Upper lobe of right lung (tissue), 1 donor: Measurements from ENCODE around the gene GRM7. TPM values are rescaled to one million over a fixed set of nuclear protein-coding genes. Genes with fewer than 3 reads are reported as not detected.

Experiments used
- ATAC-seq: fragments of 200-7000 bp; cut with Tn5 transposase; one replicate; pipeline ENCODE4 v1.9.1; 2020; ENCODE audit warnings: mild to moderate bottlenecking, moderate library complexity
- DNase-seq: peaks from one replicate; pipeline ENCODE4 v3.0.0-alpha.2; 2020
- H3K27ac ChIP-seq: fragments of 200-600 bp; one replicate; pipeline ENCODE4 v1.8.0; 2022
- H3K27me3 ChIP-seq: fragments of 200-600 bp; one replicate; pipeline ENCODE4 v1.8.0; 2022; ENCODE audit warnings: mild to moderate bottlenecking
- H3K36me3 ChIP-seq: fragments of 200-600 bp; one replicate; pipeline ENCODE4 v1.8.0; 2022
- H3K4me1 ChIP-seq: fragments of 200-600 bp; one replicate; pipeline ENCODE4 v1.8.0; 2022
- H3K4me3 ChIP-seq: fragments of 200-600 bp; one replicate; pipeline ENCODE4 v1.8.0; 2022; ENCODE audit warnings: mild to moderate bottlenecking
- H3K9me3 ChIP-seq: fragments of 200-600 bp; one replicate; pipeline ENCODE4 v1.8.0; 2022
- CTCF ChIP-seq: fragments of 200-600 bp; IDR thresholded peaks from one replicate; pipeline ENCODE4 v1.8.0; 2022; ENCODE audit warnings: antibody characterized with exemption
- intact Hi-C: fragments of 100-400 bp; cut with DNase I; formaldehyde crosslinking; loops from one replicate; pipeline ENCODE4 v1.11.0; 2022
- total RNA-seq: library from RNA; stranded (reverse); fragmentation: NEBNext Ultra II Directional; extraction: Animal tissue kit (Norgen Biotek cat#: 25700); gene quantifications from one replicate; pipeline ENCODE4 v1.2.1, GENCODE V29; 2021
- donor health status: DM: no; HTN: yes; CAD: no; lungs with severe emphysema.

The GRM7 gene
- total RNA-seq, 1 donor from 2014 or later, result not detected

GRCh38 chr3:7146529-7146928, 285.6 kb downstream of the GRM7 start:
- Histone ChIP-seq H3K27ac (no peak overlapping the region), H3K27me3 (no peaks in the 10 kb centered on the region), H3K36me3 (no peaks in the 10 kb centered on the region), H3K9me3 (no peaks in the 10 kb centered on the region), H3K4me3 (no peak overlapping the region), H3K4me1 (no peaks in the 10 kb centered on the region)
- TF ChIP-seq CTCF, result no peak
- DNase-seq (no peak), ATAC-seq (peak; percentile 73)
- intact Hi-C loops, result no loop called here

DNA sequence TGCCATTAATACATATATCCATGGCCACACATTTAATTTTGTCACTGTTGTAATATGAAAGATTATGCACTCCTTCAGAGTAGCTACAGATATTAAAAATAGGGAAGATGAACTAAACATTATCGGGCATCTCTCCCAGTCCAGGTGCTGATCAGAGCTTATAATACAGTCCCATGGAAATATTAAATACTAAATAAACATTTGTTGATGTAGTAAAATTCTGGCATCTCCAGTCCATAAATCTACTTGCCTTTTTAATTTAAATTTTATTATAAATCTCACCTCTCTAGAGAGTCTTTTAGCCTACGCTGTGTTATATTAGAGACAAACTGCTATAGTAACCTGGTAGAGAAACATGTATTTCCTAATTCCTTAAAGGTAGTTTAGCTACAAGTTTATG, 297.6 kb downstream of the GRM7 start:
- no peak overlapping the region for H3K4me3 ChIP-seq
- H3K4me1 ChIP-seq, result no peaks in the 10 kb centered on the region
- no peak overlapping the region for H3K27ac ChIP-seq
- TF ChIP-seq CTCF, result no peak
- intact Hi-C loops, result no loop called here
- H3K9me3 ChIP-seq, result no peaks in the 10 kb centered on the region
- no peaks in the 10 kb centered on the region for H3K27me3 ChIP-seq
- no peak for DNase-seq
- ATAC-seq, result no peak
- no peaks in the 10 kb centered on the region for H3K36me3 ChIP-seq

- no peak overlapping the region for H3K4me3 ChIP-seq
- DNase-seq (no peak), ATAC-seq (no peak)
- no peak for TF ChIP-seq CTCF
- no peaks in the 10 kb centered on the region for H3K27me3 ChIP-seq
- H3K27ac ChIP-seq, result no peak overlapping the region
- H3K9me3 ChIP-seq, result no peaks in the 10 kb centered on the region
- intact Hi-C loops, result no loop called here
- H3K4me1 ChIP-seq, result no peaks in the 10 kb centered on the region
- no peaks in the 10 kb centered on the region for H3K36me3 ChIP-seq
Measured at GRCh38 chr3:7160689-7161088, 299.8 kb downstream of the GRM7 start.

GRCh38 chr3:7166460-7166859, 305.5 kb downstream of the GRM7 start:
- intact Hi-C loops, result no loop called here
- H3K4me3 ChIP-seq, result no peak overlapping the region
- TF ChIP-seq CTCF, result no peak
- no peaks in the 10 kb centered on the region for H3K27me3 ChIP-seq
- H3K27ac ChIP-seq, result no peak overlapping the region
- H3K9me3 ChIP-seq, result no peaks in the 10 kb centered on the region
- H3K36me3 ChIP-seq, result no peaks in the 10 kb centered on the region
- H3K4me1 ChIP-seq, result no peaks in the 10 kb centered on the region
- ATAC-seq (peak; percentile 39), DNase-seq (no peak)

- no peak for ATAC-seq
- DNase-seq, result no peak
- H3K27me3 ChIP-seq, result no peaks in the 10 kb centered on the region
- no peak for TF ChIP-seq CTCF
- no peak overlapping the region for H3K27ac ChIP-seq
- no peaks in the 10 kb centered on the region for H3K36me3 ChIP-seq
- no peak overlapping the region for H3K4me3 ChIP-seq
- H3K4me1 ChIP-seq, result no peaks in the 10 kb centered on the region
- intact Hi-C loops, result no loop called here
- no peaks in the 10 kb centered on the region for H3K9me3 ChIP-seq
Measured at GRCh38 chr3:7171493-7171892, 310.6 kb downstream of the GRM7 start.

DNA sequence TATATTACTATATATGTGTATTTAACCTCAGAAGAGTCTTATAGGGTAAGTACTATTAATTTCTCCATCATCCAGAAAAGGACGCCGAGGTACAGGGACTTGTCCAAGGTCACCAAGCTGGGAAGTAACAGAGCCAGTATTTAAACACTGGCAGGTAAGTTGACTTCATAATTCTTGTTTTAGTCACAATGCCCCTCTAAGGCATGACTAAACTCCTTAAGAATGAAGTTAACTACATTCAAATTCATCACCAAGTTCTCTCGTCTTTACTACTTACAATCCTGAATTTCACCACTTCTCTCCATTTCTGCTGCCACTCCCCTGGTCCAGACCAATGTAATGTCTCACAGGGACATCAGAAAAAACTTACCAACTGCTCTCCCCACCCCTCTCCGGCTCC, 312.1 kb downstream of the GRM7 start:
- H3K27ac ChIP-seq, result no peak overlapping the region
- H3K4me1 ChIP-seq, result no peaks in the 10 kb centered on the region
- no peaks in the 10 kb centered on the region for H3K27me3 ChIP-seq
- intact Hi-C loops, result no loop called here
- no peaks in the 10 kb centered on the region for H3K36me3 ChIP-seq
- no peaks in the 10 kb centered on the region for H3K9me3 ChIP-seq
- no peak for TF ChIP-seq CTCF
- DNase-seq, result no peak
- ATAC-seq, result no peak
- no peak overlapping the region for H3K4me3 ChIP-seq
